SK-N-SH treated with all-trans-retinoic acid at 6 μM for 48 hours (cell line): Measurements from ENCODE around the gene TMEM86A.

Experiments used
- ARNTL ChIP-seq: fragments of 450-650 bp; formaldehyde crosslinking; IDR thresholded peaks from 2 replicates; pipeline ENCODE4 v1.5.0; 2020; ENCODE audit warnings: low read depth, mild to moderate bottlenecking, moderate library complexity, borderline replicate concordance
- BACH2 ChIP-seq: fragments of 250-450 bp; sonication (Bioruptor Pico); IDR thresholded peaks from 2 replicates; pipeline ENCODE4 v1.9.0; 2021; ENCODE audit warnings: mild to moderate bottlenecking, borderline replicate concordance
- ESRRG ChIP-seq: fragments of 250-450 bp; sonication (Bioruptor Pico); IDR thresholded peaks from 2 replicates; pipeline ENCODE4 v1.6.1; 2021; ENCODE audit warnings: mild to moderate bottlenecking
- GLIS3 ChIP-seq: fragments of 250-450 bp; sonication (Bioruptor Pico); IDR thresholded peaks from 2 replicates; pipeline ENCODE4 v1.5.0; 2020; ENCODE audit warnings: mild to moderate bottlenecking, moderate library complexity
- SNAI2 ChIP-seq: fragments of 250-450 bp; sonication (Bioruptor Pico); IDR thresholded peaks from 2 replicates; pipeline ENCODE4 v1.5.0; 2020; ENCODE audit warnings: mild to moderate bottlenecking, moderate library complexity
- ZFP3 ChIP-seq: fragments of 250-450 bp; sonication (Bioruptor Pico); IDR thresholded peaks from 2 replicates; pipeline ENCODE4 v1.5.0; 2020; ENCODE audit warnings: mild to moderate bottlenecking, moderate library complexity
- ZFP30 ChIP-seq: fragments of 450-650 bp; formaldehyde crosslinking; IDR thresholded peaks from 2 replicates; pipeline ENCODE4 v1.5.0; 2022; ENCODE audit warnings: mild to moderate bottlenecking, moderate library complexity
- ZNF70 ChIP-seq: fragments of 450-650 bp; formaldehyde crosslinking; IDR thresholded peaks from 2 replicates; pipeline ENCODE4 v1.5.0; 2020; ENCODE audit warnings: mild to moderate bottlenecking, moderate library complexity
- ZNF8 ChIP-seq: fragments of 450-650 bp; formaldehyde crosslinking; IDR thresholded peaks from 2 replicates; pipeline ENCODE4 v1.5.0; 2020; ENCODE audit warnings: mild to moderate bottlenecking, moderate library complexity
- TF ChIP-seq, protein P1 (sequence below): fragments of 250-450 bp; sonication (Bioruptor Pico); IDR thresholded peaks from 2 replicates; pipeline ENCODE4 v1.8.0; 2021; ENCODE audit warnings: low read depth, mild to moderate bottlenecking, moderate library complexity, borderline replicate concordance

DNA sequence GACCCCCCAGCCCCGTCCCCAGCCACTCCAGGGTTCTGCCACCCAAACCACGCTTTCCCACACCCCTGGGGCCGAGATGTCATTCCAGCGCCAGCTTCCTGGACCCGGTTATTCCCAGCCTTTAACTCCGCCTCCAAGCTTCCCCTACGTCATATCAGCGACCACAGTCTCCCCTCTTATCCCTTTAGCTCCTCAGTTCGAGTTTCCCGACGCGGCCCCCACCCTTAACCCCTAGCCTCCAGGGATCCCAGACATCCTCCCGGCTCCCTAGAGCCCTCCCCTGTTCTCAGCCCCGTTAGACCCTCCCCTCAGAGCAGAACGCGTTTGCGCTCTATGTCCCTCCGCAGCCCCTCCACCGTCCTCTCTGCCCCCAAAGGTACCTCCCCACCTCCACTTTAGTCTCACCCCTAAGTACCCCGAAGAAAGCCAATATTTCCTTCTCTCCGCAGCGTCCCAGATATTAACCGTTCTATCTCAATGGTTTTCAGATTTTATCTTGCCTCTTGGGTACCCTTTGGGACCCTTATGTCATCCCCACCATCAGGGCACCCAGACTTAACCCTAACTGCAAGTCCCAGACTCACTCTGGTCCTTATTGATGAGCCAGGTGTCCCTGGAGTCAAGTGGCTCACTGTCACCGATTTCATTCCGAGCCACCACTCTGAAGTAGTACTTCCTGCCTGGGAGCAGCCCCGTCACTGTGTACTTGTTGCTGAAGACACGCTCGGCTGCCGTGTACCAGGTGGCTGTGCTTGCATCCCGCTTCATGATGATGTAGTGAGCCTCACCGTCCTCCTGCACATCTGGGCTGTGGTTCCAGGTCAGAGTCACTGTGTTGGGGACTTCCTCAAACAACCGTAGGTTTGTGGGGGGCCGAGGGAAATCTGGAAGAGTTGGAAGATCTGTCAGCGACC, 8.0 kb downstream of the TMEM86A start:
- TF ChIP-seq ARNTL (CRISPR knock-in tag): no peak
- TF ChIP-seq ZFP30 (CRISPR knock-in tag): no peak
- TF ChIP-seq, protein P1, sequence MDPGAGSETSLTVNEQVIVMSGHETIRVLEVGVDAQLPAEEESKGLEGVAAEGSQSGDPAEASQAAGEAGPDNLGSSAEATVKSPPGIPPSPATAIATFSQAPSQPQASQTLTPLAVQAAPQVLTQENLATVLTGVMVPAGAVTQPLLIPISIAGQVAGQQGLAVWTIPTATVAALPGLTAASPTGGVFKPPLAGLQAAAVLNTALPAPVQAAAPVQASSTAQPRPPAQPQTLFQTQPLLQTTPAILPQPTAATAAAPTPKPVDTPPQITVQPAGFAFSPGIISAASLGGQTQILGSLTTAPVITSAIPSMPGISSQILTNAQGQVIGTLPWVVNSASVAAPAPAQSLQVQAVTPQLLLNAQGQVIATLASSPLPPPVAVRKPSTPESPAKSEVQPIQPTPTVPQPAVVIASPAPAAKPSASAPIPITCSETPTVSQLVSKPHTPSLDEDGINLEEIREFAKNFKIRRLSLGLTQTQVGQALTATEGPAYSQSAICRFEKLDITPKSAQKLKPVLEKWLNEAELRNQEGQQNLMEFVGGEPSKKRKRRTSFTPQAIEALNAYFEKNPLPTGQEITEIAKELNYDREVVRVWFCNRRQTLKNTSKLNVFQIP (CRISPR knock-in tag): no peak
- no peak for TF ChIP-seq ZNF8
- no peak for TF ChIP-seq ZFP3 (CRISPR knock-in tag)
- TF ChIP-seq BACH2: no peak
- TF ChIP-seq GLIS3 (CRISPR knock-in tag): no peak
- TF ChIP-seq ZNF70 (CRISPR knock-in tag): no peak
- no peak for TF ChIP-seq ESRRG (CRISPR knock-in tag)
- TF ChIP-seq SNAI2 (CRISPR knock-in tag): no peak
